ENCODE measurements around the gene ATRNL1.

- no peak for TF ChIP-seq CTCF (IDR thresholded peaks at IDR 0.05)
- no peak for TF ChIP-seq POLR2A (IDR thresholded peaks at IDR 0.05)
These were observed 25.2 kb downstream of the ATRNL1 start for GRCh38 chr10:115118346-115118745.

Measured in Peyer's patch (tissue), 4 donors.